Vagina (tissue), 2 donors: Measurements from ENCODE around the gene STK35.

Experiments
- POLR2A ChIP-seq, 2 donors: fragments of 450-650 bp; IDR thresholded peaks; one replicate each; pipeline ENCODE4 v1.6.1; 2017; ENCODE audit warnings: antibody characterized with exemption in 2 of 2, mild to moderate bottlenecking in 2 of 2, moderate library complexity in 2 of 2
- POLR2AphosphoS5 ChIP-seq, 2 donors: sonication (generic); formaldehyde crosslinking; IDR thresholded peaks; one replicate each; pipeline ENCODE4 v1.9.0; 2017; ENCODE audit warnings: antibody characterized with exemption in 2 of 2, mild to moderate bottlenecking in 2 of 2, low read depth in 1 of 2; ENCODE audit not compliant: insufficient read depth in 1 of 2
- TF ChIP-seq, protein P1 (sequence below), 3 experiments: fragments of 450-650 bp in 2 of 3; fragments of 200-600 bp in 1 of 3; sonication (generic) in 1 of 3; IDR thresholded peaks; one replicate each; pipeline ENCODE4 v1.5.1; 2017 to 2019; ENCODE audit warnings: antibody characterized with exemption in 3 of 3, mild to moderate bottlenecking in 2 of 3, moderate library complexity in 2 of 3

DNA sequence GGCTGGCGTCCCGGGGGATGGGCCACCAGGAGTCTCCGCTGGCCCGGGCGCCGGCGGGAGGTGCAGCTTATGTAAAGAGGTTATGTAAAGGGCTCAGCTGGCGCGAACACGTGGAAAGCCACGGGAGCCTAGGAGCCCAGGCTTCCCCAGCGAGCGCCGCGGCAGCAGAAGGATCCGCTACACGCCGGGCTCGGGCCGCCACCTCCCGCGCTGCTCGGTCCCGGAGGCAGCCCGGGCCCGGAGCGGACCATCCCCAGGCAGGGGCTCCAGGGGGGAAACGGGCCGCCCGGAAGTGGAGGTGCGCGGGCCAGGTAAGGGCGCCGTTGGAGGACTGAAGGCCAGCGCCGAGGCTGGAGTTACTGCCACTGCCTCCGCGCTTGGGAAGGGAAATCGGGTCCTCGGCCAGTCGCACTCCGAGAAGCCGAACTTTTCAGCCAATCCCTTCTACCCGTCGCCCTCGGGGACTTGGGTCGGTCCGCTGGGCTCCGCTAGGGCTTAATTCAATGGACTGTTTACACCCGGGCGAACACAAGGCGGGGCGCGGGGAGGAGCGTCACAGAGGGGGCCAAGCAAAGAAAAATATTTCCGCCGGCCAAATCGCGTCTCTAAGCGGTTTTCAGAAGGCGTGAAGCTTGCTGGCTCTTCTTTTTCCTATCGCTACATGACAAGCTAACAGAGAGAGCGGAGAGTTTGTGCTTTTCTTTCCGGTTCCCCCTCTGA lies 398 bp downstream of the STK35 start:
- TF ChIP-seq, protein P1, sequence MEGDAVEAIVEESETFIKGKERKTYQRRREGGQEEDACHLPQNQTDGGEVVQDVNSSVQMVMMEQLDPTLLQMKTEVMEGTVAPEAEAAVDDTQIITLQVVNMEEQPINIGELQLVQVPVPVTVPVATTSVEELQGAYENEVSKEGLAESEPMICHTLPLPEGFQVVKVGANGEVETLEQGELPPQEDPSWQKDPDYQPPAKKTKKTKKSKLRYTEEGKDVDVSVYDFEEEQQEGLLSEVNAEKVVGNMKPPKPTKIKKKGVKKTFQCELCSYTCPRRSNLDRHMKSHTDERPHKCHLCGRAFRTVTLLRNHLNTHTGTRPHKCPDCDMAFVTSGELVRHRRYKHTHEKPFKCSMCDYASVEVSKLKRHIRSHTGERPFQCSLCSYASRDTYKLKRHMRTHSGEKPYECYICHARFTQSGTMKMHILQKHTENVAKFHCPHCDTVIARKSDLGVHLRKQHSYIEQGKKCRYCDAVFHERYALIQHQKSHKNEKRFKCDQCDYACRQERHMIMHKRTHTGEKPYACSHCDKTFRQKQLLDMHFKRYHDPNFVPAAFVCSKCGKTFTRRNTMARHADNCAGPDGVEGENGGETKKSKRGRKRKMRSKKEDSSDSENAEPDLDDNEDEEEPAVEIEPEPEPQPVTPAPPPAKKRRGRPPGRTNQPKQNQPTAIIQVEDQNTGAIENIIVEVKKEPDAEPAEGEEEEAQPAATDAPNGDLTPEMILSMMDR (IDR thresholded peaks at IDR 0.05), result peak in 1 of 3 experiments; percentile 27
- TF ChIP-seq POLR2A (IDR thresholded peaks at IDR 0.05) (no peak), POLR2AphosphoS5 (IDR thresholded peaks at IDR 0.05; ENCODE audit: insufficient read depth in 1 of 2, low read depth in 1 of 2) (no peak)
